NCI-H524 treated with DMSO at 0.1 percent for 48 hours (cell line): ENCODE results near the gene PLEKHA7.
A peak's percentile ranks its signal among the peaks of the same experiment; 100 is the strongest.
"Not testable (repeated sequence)": the region's sequence is repeated elsewhere in the genome, so short reads cannot be mapped to it uniquely, and the experiment has no call there.

Experiments used
- DNase-seq: peaks from one replicate; lab custom pipeline; 2025; lab: John Stamatoyannopoulos, UW

Gene PLEKHA7

DNA sequence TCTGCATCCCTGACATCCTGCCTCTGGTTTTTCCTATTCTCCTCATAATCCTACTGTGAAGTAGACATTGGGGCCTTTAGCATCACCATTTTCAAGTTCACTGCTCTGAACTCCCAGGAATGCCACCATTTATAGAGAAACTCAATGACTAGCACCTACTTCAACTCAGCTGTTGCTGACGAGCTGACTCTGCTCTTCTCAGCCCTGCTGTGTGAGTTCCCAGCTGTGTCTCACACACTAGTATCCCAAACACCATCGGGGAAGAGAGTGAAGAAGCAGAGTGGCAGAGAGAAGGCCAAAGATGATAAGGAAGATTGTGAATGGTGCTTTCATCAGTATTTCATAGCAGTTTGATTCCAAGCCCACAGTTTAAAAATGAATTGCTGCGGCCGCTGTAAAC is 71.9 kb downstream of the PLEKHA7 start:
- no peak for DNase-seq

DNA sequence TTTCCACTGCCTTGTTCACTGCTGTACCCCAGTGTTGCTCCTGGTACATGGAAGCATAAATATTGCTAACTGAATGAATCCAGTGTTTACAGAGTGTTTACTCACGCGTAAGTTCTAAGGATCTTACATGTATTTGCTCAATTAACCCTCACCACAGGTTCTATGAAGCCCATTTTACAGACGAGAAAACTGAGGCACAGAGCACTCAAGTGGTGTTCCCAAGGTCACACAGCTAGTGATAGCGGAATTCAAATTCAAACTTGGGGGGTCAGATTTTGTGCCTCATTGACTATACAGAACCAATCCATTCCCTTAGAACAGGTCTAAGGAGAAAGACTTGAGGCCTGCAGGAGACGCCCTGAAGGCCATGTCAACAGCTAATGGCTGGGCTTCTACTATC is 72.3 kb downstream of the PLEKHA7 start:
- DNase-seq: no peak

DNA sequence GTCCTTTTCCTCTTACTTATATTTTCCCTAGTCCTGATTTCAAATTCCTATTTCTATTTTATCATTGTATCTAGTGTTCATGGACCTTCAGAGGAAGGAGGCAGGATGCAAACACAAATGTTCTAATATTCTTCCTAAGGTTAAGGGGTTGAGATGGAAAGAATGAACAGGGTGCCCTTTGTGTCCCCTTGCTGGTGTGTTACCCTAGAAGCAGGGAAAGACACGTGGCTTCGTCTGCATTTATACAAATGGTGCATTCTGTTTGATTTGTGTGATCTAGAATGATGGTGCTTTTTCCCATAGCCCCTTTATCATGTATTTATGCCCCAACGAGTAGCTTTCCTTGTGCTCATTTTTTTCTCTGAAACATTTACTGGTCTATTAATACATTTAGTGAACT is 76.2 kb downstream of the PLEKHA7 start:
- DNase-seq: no peak

DNA sequence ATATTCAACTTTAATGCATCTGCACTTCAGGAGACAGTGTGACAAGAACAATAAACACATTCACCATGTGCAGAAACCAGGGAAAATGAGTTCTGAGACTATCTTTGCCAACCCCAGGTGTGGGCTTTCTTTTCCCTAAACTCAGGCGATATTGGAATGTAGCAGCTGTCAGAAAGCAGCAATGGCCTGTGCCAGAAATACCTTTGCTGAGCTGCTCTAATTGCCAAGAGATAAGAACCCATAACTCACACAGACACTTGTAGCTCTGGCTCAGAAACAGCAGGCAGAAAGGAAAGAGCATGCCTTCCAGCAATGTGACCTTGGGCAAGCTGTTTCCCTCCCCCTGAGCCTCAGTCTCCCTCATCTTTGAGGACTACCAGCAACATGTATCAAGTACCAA is 77.6 kb downstream of the PLEKHA7 start:
- no peak for DNase-seq

DNA sequence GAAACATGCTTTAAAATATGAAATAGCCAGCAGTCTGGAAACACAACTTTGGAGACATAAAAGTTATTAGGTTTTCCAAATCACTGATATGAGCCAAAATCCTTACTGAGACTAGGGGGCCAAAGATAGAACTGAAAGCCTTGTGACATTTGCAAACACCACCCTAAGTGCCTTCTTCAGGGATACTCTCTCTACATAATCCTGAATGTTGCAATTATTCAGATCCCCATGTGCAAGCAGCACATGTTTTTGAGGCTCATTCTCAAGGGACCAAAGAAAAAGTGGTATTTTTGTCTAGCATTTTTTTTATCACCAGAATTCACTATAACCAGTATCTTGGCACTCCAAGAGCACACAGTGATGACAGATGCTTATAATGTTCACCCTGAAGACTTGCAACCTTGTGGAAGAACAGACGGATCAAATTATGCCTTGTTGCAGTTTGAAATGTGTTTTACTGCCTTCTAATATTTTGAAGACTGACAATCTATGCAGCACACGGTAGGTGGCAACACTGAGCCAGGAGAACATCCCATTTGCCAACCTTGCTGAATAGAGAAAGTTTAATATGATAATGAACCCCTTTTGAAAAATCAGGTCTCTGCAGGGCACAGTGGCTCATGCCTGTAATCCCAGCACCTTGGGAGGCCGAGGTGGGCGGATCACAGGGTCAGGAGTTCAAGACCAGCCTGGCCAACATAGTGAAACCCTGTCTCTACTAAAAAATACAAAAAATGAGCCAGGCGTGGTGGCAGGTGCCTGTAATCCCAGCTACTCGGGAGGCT is 78.5 kb downstream of the PLEKHA7 start:
- peak; percentile 10 for DNase-seq

DNA sequence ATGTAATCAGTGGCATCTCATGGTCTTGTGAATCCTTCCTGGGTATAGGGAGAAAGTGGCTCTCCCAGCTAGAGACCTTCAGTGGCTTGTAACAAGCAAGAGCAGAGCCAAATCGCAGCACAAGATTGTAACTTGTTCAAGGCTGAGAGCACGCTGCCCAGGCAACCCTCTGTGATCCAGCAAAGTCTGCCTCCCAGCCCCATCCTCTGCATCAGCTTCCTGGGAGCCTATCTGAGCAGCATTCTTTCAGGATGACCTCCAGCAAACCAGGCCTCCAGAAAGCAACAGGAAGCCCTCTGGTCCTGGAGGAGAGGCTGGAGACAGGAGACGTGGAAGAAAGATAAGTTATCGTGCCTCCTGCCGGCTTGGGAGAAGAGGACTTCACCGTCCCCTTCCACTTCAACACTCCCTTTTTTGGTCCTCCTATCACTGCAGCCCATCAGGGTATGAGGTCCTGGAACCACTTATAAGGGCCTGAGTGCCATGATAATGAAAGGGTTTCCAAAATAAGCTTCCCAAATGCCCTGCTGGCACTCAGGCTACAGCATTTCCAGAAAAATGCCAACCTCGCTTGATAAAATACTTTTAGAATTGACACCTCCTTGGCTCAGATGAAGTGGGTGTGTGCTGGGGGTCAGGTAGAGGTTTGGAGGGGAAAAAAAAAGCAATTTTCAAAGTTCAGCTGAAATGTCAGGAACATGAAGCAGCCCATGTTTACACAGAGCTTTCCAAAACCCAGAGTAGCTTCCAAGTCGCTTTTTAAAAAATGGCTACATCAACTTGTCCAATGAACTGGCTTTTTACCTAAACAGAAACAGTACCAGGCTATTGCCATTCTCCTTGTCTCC is 80.2 kb downstream of the PLEKHA7 start:
- no peak for DNase-seq

DNA sequence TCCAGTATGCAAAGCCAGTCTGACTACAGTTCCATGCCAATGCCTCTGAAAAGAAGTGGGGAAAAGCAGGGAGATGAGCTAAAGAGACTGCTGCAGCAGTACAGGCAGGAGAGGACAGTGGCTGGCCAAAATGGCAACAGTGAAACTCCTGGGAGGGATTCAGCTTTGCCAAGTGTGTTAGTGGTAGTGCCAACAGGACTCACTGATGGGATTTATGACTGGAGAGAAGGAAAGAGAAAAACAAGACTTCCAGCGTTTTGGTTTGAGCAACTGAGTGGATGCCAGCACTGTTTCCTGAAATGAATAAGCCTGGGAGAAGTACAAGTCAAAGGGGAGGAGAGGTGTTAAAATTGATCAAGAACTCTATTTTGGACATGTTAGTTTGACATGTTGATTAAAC is 80.9 kb downstream of the PLEKHA7 start:
- no peak for DNase-seq

DNA sequence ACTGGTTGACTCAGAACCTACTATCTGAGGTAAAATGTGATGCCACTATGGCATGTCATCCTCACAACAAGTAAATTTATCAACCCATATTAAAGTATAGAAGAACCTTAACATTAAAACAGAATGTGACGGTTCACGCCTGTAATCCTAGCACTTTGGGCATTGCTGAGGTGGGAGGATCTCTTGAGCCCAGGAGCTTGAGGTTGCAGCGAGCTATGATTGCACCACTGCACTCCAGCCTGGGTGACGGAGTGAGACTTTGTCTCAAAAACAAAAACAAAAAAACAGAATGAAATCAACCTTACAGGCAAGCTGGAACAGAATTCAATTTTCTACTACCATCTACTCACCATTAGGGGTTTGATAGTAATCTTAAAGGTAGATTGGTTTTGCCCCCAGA is 86.2 kb downstream of the PLEKHA7 start:
- DNase-seq: no peak

DNA sequence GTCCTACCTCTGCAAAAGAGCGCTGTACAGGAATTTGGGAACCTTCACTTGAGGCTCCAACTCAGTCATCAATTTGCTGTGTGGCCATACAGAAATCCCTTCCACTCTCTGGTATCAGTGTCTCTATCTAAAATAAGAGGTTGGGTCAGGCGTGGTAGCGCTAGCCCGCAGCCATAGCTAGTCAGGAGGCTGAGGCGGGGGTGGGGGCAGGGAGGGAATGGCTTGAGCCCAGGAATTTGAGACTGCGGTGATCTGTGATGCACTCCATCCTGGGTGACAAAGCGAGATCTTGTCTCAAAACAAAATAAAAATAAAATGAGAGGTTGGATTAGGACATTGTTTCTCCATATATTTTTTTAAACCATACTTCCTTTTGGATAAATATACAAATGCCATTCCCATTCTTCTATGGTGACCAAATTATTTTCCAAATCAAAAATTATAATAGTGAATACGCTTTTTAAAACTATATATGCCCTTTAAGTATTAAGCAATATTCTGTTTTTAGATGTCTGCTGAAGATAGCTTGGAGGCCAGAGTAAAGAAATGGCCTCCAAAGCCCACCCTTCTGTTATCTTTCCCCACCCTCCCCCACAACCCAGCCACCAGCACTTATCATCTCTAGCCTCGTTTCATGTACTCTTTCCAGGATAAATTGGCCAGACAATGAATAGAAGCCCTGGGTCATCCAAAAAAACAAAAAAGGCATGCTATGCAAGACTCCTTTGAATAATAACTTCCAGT is 87.2 kb downstream of the PLEKHA7 start:
- DNase-seq: no peak

DNA sequence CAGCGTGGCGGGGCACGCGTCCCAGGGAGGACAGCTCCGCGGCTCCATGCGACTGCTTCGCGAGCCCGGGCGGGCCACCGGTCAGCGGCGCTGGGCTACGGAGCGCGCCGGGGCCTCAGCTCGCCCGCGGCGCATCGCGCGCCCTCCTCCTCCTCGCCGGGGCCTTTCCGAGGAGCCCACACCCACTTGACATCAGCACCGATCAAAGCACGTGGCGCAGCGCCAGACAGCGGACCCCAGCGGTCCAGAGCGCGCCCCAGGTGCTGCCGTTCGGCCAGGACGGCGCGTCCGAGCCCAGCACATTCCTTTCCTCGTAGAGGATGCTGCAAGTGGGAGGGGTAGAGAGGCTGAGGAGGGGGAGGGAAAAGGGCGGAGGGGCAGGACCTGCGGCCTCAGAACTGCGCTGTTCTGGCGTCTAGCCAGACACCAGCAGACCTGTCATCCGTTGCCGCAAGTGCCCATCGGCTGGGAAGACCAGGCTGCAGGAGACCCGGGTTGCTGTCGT is 88.6 kb downstream of the PLEKHA7 start:
- no peak for DNase-seq

DNA sequence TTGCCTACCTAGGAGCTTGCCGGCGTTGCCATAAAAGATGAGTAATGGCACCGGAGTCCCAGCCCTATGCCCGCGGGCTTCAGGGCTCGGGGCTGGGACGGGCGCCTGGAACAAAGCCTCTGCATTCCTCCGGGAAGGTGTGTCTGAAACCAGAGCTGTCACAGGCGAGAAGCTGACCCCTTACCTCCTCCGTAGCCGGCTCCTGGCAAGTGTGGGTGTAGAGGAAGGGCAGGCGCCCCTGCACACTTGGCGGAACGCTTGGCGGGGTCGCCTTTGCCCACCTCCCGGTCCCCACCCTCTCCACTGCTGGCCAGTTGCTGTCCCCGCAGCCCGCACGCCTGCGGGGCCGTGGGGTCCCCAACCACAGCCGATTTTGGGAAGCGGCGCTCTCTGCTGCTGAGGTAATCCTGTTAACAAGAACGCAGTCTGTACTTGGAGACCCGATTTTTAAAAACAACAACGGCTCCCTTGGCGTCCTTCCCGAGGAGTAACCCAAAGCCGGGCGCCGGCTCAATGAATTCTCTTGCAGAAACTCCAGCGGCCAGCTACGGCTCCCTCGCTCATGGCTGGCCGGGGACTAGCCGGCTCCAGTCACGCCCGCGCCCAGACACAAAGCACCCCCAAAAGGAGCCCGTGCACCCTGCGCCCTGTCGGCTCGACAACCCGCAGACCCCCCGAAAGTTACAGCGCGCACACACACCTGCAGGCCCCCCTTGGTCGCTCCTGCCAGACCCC is 89.2 kb downstream of the PLEKHA7 start:
- no peak for DNase-seq

DNA sequence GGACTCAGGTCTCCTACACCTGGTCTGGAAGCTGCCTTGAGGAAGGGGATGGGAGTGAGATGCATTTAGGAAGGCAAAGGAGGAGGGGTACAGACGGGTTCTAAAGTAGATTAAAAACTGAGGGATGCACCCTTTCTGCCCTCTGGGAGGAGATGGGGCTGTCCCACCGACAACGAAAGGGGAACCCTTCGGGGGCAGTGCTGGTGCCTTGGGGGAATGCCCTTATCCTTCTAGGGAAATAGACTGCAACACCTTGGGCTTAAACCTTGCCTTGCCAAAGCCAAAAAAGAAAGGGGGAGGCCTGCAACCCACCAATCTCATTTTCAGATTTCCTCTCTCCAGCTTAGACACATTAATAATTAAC is 89.8 kb downstream of the PLEKHA7 start:
- DNase-seq: no peak

DNA sequence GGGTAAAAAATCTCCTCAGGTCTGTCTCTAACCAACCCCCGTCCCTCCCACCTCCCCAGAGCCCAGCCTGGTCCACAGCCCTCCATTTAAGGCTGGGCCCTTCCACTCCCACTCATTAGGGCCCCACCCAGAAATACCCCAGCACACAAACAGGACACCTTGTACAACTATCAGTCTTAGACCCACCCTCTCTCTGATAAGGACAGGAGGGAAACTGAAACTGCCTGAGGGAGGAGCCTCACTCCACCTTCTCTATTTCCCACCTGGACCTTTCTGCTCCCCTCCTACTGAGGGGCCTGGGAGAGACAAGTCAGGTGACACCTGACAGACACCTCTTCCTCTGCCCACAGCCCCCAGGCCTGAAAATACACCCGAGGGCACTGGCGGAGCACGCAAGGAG is 90.2 kb downstream of the PLEKHA7 start:
- no peak for DNase-seq

DNA sequence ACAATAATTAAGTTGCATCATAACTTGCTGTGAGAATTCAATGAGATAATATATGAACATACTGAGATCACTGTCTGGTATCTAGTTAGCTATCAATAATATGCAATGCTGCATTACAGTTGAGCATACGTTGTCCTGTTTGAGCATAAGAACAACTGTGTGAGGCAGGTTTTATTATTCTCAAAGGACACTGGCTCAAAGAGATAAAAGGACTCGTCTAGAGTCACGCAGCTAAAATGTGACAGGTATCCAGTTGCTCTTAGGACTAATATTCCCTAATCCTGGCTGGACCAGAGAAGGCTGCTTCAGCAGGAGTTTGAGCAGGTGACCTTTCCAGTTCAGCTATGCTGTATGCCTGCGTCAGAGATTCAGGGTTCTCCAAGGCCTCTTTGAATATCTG is 92.5 kb downstream of the PLEKHA7 start:
- no peak for DNase-seq

DNA sequence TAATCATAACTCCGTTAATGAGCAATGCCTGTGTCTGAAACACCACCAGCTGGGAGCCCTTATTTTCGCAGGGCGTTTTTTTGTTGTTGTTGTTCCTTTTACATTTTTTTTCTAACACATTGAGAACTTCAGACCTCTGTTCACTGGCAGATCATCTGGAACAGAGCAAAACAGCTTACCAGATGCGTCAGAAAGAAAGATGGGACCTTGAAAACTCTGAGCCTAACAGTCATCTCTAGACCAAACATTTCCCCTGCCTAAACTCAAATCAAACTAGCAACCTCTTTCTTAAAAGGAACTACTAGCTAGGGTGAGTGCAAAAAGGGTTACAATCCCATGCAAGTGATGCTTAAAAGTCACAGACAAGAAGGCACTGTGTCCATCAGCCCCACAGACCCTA is 93.2 kb downstream of the PLEKHA7 start:
- no peak for DNase-seq

DNA sequence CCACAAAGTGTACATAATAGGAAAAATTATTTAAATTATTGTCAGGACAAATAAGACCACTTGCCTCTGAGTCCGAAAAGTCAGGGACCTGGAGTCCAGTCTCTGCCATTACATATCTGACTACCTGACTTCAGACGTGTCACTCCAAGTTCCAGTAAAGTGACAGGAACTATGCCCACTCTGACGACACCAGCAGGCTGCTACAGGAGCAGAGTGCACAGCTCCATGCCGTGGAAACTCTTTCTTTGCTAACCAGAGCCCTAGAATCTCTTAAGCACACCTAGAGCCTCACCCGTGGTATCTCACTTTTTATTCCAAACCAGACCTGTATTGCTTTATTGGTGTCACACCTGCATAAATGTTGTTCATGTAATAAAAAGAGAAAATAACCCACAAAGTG is 93.7 kb downstream of the PLEKHA7 start:
- DNase-seq: no peak

DNA sequence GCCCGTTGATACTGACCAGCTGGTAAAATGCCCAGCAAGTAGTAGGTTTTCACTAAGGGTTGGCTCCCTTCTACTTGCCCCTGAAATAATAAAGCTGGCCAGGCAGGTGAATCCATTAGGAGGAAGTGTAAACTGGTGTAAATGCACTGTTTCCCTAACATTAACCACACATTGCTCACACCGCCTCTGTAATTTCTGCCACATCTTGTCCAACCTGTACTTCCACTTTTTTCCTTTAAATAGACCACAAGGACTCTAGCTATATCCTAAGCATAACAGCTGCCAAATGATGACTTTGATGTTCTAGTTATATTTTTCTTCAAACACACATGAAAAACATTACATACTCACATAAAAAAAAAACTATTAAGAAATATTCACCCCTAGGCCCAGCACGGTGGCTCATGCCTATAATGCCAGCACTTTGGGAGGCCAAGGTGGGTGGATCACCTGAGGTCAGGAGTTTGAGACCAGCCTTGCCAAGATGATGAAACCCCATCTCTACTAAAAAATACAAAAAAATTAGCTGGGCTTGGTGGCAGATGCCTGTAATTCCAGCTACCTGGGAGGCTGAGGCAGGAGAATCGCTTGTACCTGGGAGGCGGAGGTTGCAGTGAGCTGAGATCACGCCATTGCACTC is 95.6 kb downstream of the PLEKHA7 start:
- not testable (repeated sequence) for DNase-seq

DNA sequence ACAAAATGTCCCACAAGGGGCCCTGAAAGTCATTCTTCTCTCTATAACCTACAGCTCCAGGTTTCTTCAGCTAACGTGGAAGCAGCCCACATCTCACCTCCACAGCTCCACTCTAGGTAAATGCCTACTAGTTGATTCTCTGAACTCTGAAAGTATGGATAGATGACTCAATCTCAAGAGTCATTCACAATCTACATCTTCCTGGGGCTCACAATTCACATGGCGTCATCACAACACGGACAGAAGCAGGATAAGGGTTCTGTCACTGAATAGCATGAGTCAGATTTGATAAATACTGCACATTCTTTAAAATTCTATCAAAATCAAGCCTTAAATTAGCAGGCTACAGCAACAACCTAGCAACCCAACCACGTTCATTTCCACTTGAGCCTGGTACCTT is 96.3 kb downstream of the PLEKHA7 start:
- no peak for DNase-seq

DNA sequence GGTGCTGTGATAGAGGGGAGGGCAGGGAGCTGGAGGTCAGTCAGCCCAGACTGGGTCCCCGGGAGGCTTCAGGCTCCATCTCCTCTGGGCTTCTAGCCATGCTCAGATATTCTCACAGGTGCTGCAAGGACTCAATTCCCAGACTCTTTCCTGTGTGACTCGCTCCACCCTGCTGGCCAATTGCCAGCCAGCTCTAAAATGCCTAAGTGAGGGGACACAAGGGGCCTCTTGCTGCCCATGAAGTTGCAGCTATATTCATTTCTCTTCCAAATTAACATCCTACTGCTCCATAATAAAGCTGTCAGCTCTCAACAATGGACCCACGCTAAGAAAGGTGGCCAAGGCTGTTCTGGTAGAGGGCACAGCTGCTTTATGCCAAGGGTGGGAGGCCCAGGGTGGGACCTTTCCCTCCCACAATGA is 101.5 kb downstream of the PLEKHA7 start:
- DNase-seq: no peak

DNA sequence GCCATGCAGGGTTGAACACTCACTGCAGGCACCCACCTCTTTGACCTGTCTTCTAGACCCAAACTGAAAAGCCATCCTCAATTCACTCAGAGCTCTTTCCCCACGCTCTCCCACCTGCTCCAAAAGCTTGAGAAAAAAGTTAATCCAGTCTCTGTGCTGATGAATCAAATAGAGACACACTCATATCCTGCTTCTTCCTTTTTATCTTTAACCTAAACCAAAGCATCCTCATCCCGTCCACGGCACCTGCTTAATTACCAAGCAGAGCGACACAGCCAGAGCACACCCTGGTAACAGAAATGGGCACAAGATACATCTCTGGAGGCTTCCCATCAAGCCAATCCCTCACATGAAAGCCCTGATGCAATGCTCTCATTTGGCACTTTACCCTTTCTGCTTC is 102.6 kb downstream of the PLEKHA7 start:
- no peak for DNase-seq

DNA sequence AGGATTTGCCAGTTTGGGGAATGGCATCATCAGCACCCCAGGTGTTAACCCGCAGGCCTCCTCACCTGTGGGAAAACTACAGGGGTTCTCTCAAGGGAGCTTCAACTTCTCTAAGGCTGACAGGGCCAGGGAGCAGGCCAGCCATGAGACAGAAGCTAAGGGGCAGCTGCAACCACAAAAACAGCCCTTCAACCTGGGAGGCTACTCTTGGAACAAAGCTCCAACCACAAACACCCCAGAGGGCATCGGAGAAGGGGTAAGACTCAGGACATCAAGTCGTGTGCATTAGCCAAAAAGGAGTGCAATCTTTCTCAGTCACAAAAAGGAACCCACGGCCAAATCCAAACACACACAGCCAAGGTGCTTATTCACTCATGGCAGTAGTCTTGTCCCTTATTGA is 103.0 kb downstream of the PLEKHA7 start:
- DNase-seq: no peak
